Keratinocyte (primary cell): ENCODE results near the gene G6PC3. TPM values are rescaled to one million over a fixed set of nuclear protein-coding genes. Genes with fewer than 3 reads are reported as not detected.
A peak's percentile ranks its signal among the peaks of the same experiment; 100 is the strongest.

Source experiments
- DNase-seq: peaks from one replicate; pipeline ENCODE4 v3.0.0-alpha.2; 2011; ENCODE audit warnings: low read depth, missing footprints, low spot score
- FAIRE-seq: peaks from 2 replicates; lab custom pipeline; 2011; peaks lifted over from hg19 to GRCh38; lab: Jason Lieb, UNC
- H2AFZ ChIP-seq: 2 replicates; pipeline ENCODE4 v1.6.0; 2012; ENCODE audit warnings: low read length, control low read depth, inconsistent platforms; ENCODE audit not compliant: control insufficient read depth
- H3K27ac ChIP-seq: 2 replicates; pipeline ENCODE4 v1.5.1; 2011; ENCODE audit warnings: low read length; ENCODE audit not compliant: control insufficient read depth, insufficient read depth
- H3K27me3 ChIP-seq: 3 replicates; pipeline ENCODE4 v1.6.0; 2011; ENCODE audit warnings: low read length; ENCODE audit not compliant: control insufficient read depth, insufficient read depth; ENCODE audit errors: extremely low read depth
- H3K36me3 ChIP-seq, 2 experiments: 2 replicates in 1 of 2; 3 replicates in 1 of 2; pipeline ENCODE4 v1.5.1; 2011; ENCODE audit warnings: low read length in 2 of 2, mild to moderate bottlenecking in 1 of 2; ENCODE audit not compliant: control insufficient read depth in 2 of 2, insufficient read depth in 2 of 2; ENCODE audit errors: extremely low read depth in 1 of 2
- H3K4me1 ChIP-seq: 3 replicates; pipeline ENCODE4 v1.5.1; 2011; ENCODE audit warnings: low read length; ENCODE audit not compliant: control insufficient read depth, insufficient read depth; ENCODE audit errors: extremely low read depth
- H3K4me2 ChIP-seq: 3 replicates; pipeline ENCODE4 v1.6.0; 2011; ENCODE audit warnings: low read depth, low read length; ENCODE audit not compliant: control insufficient read depth, insufficient read depth; ENCODE audit errors: extremely low read depth
- H3K4me3 ChIP-seq, 3 experiments: fragments of 200-600 bp in 1 of 3; sonication (generic) in 1 of 3; 2 replicates in 2 of 3; 3 replicates in 1 of 3; pipeline ENCODE4 v1.5.1; 2011 to 2016; ENCODE audit warnings: low read length in 3 of 3, mild to moderate bottlenecking in 3 of 3, control low read depth in 2 of 3, inconsistent platforms in 1 of 3, low read depth in 1 of 3, mixed read lengths in 1 of 3, mixed run types in 1 of 3, moderate library complexity in 1 of 3; ENCODE audit not compliant: control insufficient read depth in 2 of 3, insufficient read depth in 2 of 3; ENCODE audit errors: extremely low read depth in 1 of 3
- H3K79me2 ChIP-seq: 2 replicates; pipeline ENCODE4 v1.6.0; 2012; ENCODE audit warnings: low read length; ENCODE audit not compliant: control insufficient read depth, insufficient read depth
- H3K9ac ChIP-seq: 3 replicates; pipeline ENCODE4 v1.6.0; 2011; ENCODE audit warnings: low read length; ENCODE audit not compliant: control insufficient read depth, insufficient read depth; ENCODE audit errors: extremely low read depth
- H3K9me1 ChIP-seq: 3 replicates; pipeline ENCODE4 v1.6.0; 2011; ENCODE audit warnings: low read length; ENCODE audit not compliant: control insufficient read depth, insufficient read depth; ENCODE audit errors: extremely low read depth
- H3K9me3 ChIP-seq: 2 replicates; pipeline ENCODE4 v1.5.1; 2012; ENCODE audit warnings: low read depth, low read length; ENCODE audit not compliant: control insufficient read depth
- H4K20me1 ChIP-seq: 3 replicates; pipeline ENCODE4 v1.6.0; 2011; ENCODE audit warnings: low read length; ENCODE audit not compliant: control insufficient read depth, insufficient read depth; ENCODE audit errors: extremely low read depth
- EZH2 ChIP-seq: IDR thresholded peaks from one replicate; pipeline ENCODE4 v1.6.1; 2012; ENCODE audit warnings: inconsistent platforms, mild to moderate bottlenecking, low read length, moderate library complexity
- dilution Hi-C: fragments of 300-500 bp; cut with MboI; formaldehyde crosslinking; loops from one replicate; pipeline ENCODE4 v1.7.0; 2020; ENCODE audit warnings: low sequenced_read_pairs; ENCODE audit not compliant: extremely low pct_ligation_motif_present
- polyA plus RNA-seq, 5 experiments: library from polyadenylated mRNA; depleted of rRNA in 3 of 5; stranded (reverse) in 3 of 5; stranded (forward) in 1 of 5; unstranded in 1 of 5; fragments of >200 nt; gene quantifications; 1 replicate in 1 of 5; 2 replicates in 3 of 5; 3 replicates in 1 of 5; pipeline versions ENCODE4 v1.2.1 to v1.2.3, GENCODE V29; 2011 to 2012; ENCODE audit warnings: missing spikeins in 2 of 5, low read depth in 1 of 5, low replicate concordance in 1 of 5
- small RNA-seq, 3 experiments: library from RNA; depleted of rRNA; stranded (forward); fragments of <200 nt; gene quantifications; one replicate each; pipeline ENCODE3, GENCODE V24; 2012; ENCODE audit warnings: low read depth in 3 of 3, low replicate concordance in 1 of 3; ENCODE audit not compliant: insufficient read length in 3 of 3
- TF ChIP-seq, protein P1 (sequence below), 3 experiments: IDR thresholded peaks in 1 of 3; conservative IDR thresholded peaks in 1 of 3; optimal IDR thresholded peaks in 1 of 3; 2 replicates in 2 of 3; 3 replicates in 1 of 3; pipeline versions ENCODE3 to v1.5.1; 2011; ENCODE audit warnings: low read length in 3 of 3, mild to moderate bottlenecking in 3 of 3, moderate library complexity in 2 of 3, control low read depth in 1 of 3, inconsistent platforms in 1 of 3; ENCODE audit not compliant: insufficient read depth in 2 of 3; ENCODE audit errors: extremely low read depth in 1 of 3

Gene G6PC3
- polyA plus RNA-seq, 1 donor (not counting 4 experiments of a cell fraction or from before 2014, with no cell fraction given): 28.0 TPM

DNA sequence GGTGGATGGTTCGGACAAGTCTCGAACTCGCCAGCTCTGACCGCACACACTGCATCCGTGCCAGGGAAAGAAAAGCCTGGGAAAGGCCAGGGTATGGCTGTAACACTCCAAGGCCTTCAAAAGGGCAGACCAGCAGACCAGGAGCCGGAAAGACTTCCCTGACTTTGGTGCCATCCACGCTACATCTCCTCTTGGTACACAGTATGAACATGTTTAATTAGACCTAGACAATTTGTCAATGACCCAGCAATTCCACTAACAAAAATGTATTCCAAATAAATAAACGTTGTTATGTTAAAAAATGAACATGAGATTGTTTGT is 53.5 kb downstream of the G6PC3 start:
- peak overlapping the region; percentile 96 for H3K4me2 ChIP-seq
- H3K9me1 ChIP-seq: no peaks in the 10 kb centered on the region
- TF ChIP-seq EZH2: no peak
- TF ChIP-seq, protein P1, sequence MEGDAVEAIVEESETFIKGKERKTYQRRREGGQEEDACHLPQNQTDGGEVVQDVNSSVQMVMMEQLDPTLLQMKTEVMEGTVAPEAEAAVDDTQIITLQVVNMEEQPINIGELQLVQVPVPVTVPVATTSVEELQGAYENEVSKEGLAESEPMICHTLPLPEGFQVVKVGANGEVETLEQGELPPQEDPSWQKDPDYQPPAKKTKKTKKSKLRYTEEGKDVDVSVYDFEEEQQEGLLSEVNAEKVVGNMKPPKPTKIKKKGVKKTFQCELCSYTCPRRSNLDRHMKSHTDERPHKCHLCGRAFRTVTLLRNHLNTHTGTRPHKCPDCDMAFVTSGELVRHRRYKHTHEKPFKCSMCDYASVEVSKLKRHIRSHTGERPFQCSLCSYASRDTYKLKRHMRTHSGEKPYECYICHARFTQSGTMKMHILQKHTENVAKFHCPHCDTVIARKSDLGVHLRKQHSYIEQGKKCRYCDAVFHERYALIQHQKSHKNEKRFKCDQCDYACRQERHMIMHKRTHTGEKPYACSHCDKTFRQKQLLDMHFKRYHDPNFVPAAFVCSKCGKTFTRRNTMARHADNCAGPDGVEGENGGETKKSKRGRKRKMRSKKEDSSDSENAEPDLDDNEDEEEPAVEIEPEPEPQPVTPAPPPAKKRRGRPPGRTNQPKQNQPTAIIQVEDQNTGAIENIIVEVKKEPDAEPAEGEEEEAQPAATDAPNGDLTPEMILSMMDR (optimal IDR thresholded peaks at IDR 0.05 in 1 of 3, IDR thresholded peaks at IDR 0.05 in 1 of 3, conservative IDR thresholded peaks at IDR 0.05 in 1 of 3; ENCODE audit: extremely low read depth in 1 of 3, insufficient read depth in 2 of 3, low read length in 3 of 3): peak in 1 of 3 experiments; percentile 1
- peak overlapping the region; percentile 70 to 87 (median 73) for H3K4me3 ChIP-seq
- dilution Hi-C loops: no loop called here
- DNase-seq (no peak), FAIRE-seq (no peak)
- peak overlapping the region; percentile 97 for H3K9ac ChIP-seq
- peaks cover 9% of the 10 kb centered on the region for H3K27me3 ChIP-seq
- H4K20me1 ChIP-seq: no peaks in the 10 kb centered on the region
- peak overlapping the region; percentile 98 for H2AFZ ChIP-seq
- no peaks in the 10 kb centered on the region for H3K9me3 ChIP-seq
- peaks cover 9% of the 10 kb centered on the region for H3K4me1 ChIP-seq
- H3K79me2 ChIP-seq: no peaks in the 10 kb centered on the region
- H3K36me3 ChIP-seq: no peaks in the 10 kb centered on the region
- peak overlapping the region; percentile 95 for H3K27ac ChIP-seq

Small RNA genes lying within 50 kb of the gene (small RNA-seq; reads per million reads assigned to genes)
- 0 reads per million in 3 experiments for gene RF00012

Other genes starting within 250 kb of the G6PC3 start
- 6.5 to 7.4 TPM (median 7.0 TPM) in 3 replicates for gene MPP3, start 237.6 kb upstream of the G6PC3 start, polyA plus RNA-seq
- not detected in 3 replicates for gene CD300LG, start 223.6 kb upstream of the G6PC3 start, polyA plus RNA-seq
- gene MPP2, start 163.2 kb upstream of the G6PC3 start, polyA plus RNA-seq: 0.07 to 0.30 TPM (median 0.12 TPM) in 3 replicates
- gene PPY, start 128.3 kb upstream of the G6PC3 start, polyA plus RNA-seq: not detected in 3 replicates
- gene PYY, start 116.8 kb upstream of the G6PC3 start, polyA plus RNA-seq: not detected in 3 replicates
- gene NAGS, start 66.1 kb upstream of the G6PC3 start, polyA plus RNA-seq: 1.4 to 1.8 TPM (median 1.8 TPM) in 3 replicates
- 20.1 to 26.4 TPM (median 25.7 TPM) in 3 replicates for gene TMEM101, start 55.8 kb upstream of the G6PC3 start, polyA plus RNA-seq
- gene LSM12, start 4.1 kb upstream of the G6PC3 start, polyA plus RNA-seq: 40.1 to 74.3 TPM (median 49.5 TPM) in 3 replicates
- 3.0 to 11.1 TPM (median 4.5 TPM) in 3 replicates for gene HDAC5, start 52.9 kb downstream of the G6PC3 start, polyA plus RNA-seq
- gene HROB, start 71.2 kb downstream of the G6PC3 start, polyA plus RNA-seq: 1.3 to 4.5 TPM (median 3.4 TPM) in 3 replicates
- gene ASB16, start 100.0 kb downstream of the G6PC3 start, polyA plus RNA-seq: not detected in 3 replicates
- gene TMUB2, start 116.2 kb downstream of the G6PC3 start, polyA plus RNA-seq: 25.5 to 38.5 TPM (median 27.1 TPM) in 3 replicates
- 29.3 to 33.8 TPM (median 32.8 TPM) in 3 replicates for gene ATXN7L3, start 129.1 kb downstream of the G6PC3 start, polyA plus RNA-seq
- 14.7 to 23.0 TPM (median 20.5 TPM) in 3 replicates for gene UBTF, start 148.9 kb downstream of the G6PC3 start, polyA plus RNA-seq
- gene SLC4A1, start 197.4 kb downstream of the G6PC3 start, polyA plus RNA-seq: 0.06 TPM in 1 of 3 replicates, not detected in the others
- gene RUNDC3A, start 237.9 kb downstream of the G6PC3 start, polyA plus RNA-seq: 1.1 to 3.7 TPM (median 1.6 TPM) in 3 replicates